Sigmoid colon (tissue), 7 donors: ENCODE measurements around the gene CCDC85A. TPM values are rescaled to one million over a fixed set of nuclear protein-coding genes. Genes with fewer than 3 reads are reported as not detected.

ENCODE experiments used
- DNase-seq: peaks from one replicate; pipeline ENCODE4 v3.0.0-alpha.2; 2019
- H3K27ac ChIP-seq, 4 donors: fragments of 200-600 bp; sonication (generic); one replicate each; pipeline ENCODE4 v1.5.1; 2016 to 2019; ENCODE audit warnings: mild to moderate bottlenecking in 1 of 4
- H3K27me3 ChIP-seq, 3 donors: fragments of 200-600 bp; sonication (generic); one replicate each; pipeline ENCODE4 v1.5.1; 2019; ENCODE audit warnings: mild to moderate bottlenecking in 1 of 3
- H3K36me3 ChIP-seq, 4 donors: fragments of 200-600 bp; sonication (generic); one replicate each; pipeline ENCODE4 v1.5.1; 2016 to 2019
- H3K4me1 ChIP-seq, 4 donors: fragments of 200-600 bp; sonication (generic); one replicate each; pipeline ENCODE4 v1.5.1; 2017 to 2019
- H3K4me3 ChIP-seq, 4 donors: fragments of 200-600 bp; sonication (generic); one replicate each; pipeline ENCODE4 v1.5.1; 2017 to 2019; ENCODE audit warnings: mild to moderate bottlenecking in 2 of 4, moderate library complexity in 1 of 4
- H3K9me3 ChIP-seq, 4 donors: fragments of 200-600 bp in 3 of 4; sonication (generic) in 3 of 4; one replicate each; pipeline versions ENCODE4 v1.5.1 to v1.6.1; 2013 to 2019
- EP300 ChIP-seq, 4 donors: sonication (generic); formaldehyde crosslinking; IDR thresholded peaks; one replicate each; pipeline ENCODE4 v1.6.1; 2017; ENCODE audit warnings: antibody characterized with exemption in 4 of 4
- POLR2A ChIP-seq, 2 donors: fragments of 450-650 bp; IDR thresholded peaks; one replicate each; pipeline ENCODE4 v1.6.1; 2016; ENCODE audit warnings: antibody characterized with exemption in 2 of 2, mild to moderate bottlenecking in 2 of 2, moderate library complexity in 2 of 2
- POLR2AphosphoS5 ChIP-seq, 4 donors: sonication (generic); formaldehyde crosslinking; IDR thresholded peaks; one replicate each; pipeline ENCODE4 v1.6.1; 2017; ENCODE audit warnings: antibody characterized with exemption in 4 of 4
- WGBS, 2 donors: extraction: QIAGEN DNeasy Blood & Tissue Kit; methylation state at CpG; one replicate each; pipeline ENCODE4 v1.1.7; 2013; 5-methylcytosine and 5-hydroxymethylcytosine counted together
- intact Hi-C: fragments of 100-400 bp; cut with DNase I; formaldehyde crosslinking; loops from one replicate; pipeline ENCODE4 v1.15.1; 2023
- polyA plus RNA-seq, 3 donors: library from polyadenylated mRNA; stranded (reverse); fragments of 200-250 nt; gene quantifications; one replicate each; pipeline ENCODE4 v1.2.3, GENCODE V29; 2013
- total RNA-seq, 4 donors: library from RNA; depleted of rRNA; stranded (reverse); fragments of >200 nt; gene quantifications; one replicate each; pipeline ENCODE4 v1.1.0, GENCODE V29; 2016
- TF ChIP-seq, protein P1 (sequence below), 4 experiments: fragments of 450-650 bp in 3 of 4; fragments of 200-600 bp in 1 of 4; IDR thresholded peaks; one replicate each; pipeline ENCODE4 v1.5.1; 2016 to 2019; ENCODE audit warnings: antibody characterized with exemption in 4 of 4, mild to moderate bottlenecking in 3 of 4, moderate library complexity in 2 of 4
- donor health status: healthy with polysubstance abuse.
- donor health status: Bipolar disorder and iron deficiency.
- donor health status: healthy.

CCDC85A gene
- total and polyA plus RNA-seq, 7 donors, result 0.58 to 8.2 (median 3.5) TPM; not detected in 2

DNA sequence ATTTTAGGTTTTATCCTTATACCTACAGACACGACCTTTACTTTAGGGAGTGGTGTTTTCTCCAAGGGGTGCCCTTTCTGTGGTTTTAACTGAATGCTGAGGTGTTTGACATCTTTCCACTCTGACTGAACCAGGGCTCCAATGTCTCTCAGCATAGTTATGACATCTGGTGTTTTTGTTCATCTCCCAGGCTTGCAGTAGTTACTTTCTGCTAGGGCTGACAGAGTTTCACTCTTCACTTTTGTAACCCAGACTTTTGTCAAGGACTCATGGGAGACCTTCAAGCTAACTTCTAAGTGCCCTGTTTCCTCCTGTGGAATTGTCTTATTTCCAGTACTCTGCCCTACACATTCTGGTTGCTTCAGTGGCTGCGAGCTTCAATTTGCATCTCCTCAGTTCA is 103.1 kb downstream of the CCDC85A start:
- Histone ChIP-seq H3K4me1 (no peaks in the 10 kb centered on the region), H3K27me3 (no peaks in the 10 kb centered on the region), H3K9me3 (peaks cover 0 to 3% (median 0%) of the 10 kb centered on the region in 4 donors), H3K4me3 (no peak overlapping the region), H3K36me3 (no peaks in the 10 kb centered on the region), H3K27ac (no peak overlapping the region)
- WGBS, 2 donors, result 72 to 88% methylated on average over 2 of the region's 2 CpGs
- intact Hi-C loops, result no loop called here
- DNase-seq, result no peak
- TF ChIP-seq, protein P1, sequence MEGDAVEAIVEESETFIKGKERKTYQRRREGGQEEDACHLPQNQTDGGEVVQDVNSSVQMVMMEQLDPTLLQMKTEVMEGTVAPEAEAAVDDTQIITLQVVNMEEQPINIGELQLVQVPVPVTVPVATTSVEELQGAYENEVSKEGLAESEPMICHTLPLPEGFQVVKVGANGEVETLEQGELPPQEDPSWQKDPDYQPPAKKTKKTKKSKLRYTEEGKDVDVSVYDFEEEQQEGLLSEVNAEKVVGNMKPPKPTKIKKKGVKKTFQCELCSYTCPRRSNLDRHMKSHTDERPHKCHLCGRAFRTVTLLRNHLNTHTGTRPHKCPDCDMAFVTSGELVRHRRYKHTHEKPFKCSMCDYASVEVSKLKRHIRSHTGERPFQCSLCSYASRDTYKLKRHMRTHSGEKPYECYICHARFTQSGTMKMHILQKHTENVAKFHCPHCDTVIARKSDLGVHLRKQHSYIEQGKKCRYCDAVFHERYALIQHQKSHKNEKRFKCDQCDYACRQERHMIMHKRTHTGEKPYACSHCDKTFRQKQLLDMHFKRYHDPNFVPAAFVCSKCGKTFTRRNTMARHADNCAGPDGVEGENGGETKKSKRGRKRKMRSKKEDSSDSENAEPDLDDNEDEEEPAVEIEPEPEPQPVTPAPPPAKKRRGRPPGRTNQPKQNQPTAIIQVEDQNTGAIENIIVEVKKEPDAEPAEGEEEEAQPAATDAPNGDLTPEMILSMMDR (IDR thresholded peaks at IDR 0.05), result no peak
- TF ChIP-seq EP300 (IDR thresholded peaks at IDR 0.05), result no peak
- TF ChIP-seq POLR2A (IDR thresholded peaks at IDR 0.05), result no peak
- no peak for TF ChIP-seq POLR2AphosphoS5 (IDR thresholded peaks at IDR 0.05)

DNA sequence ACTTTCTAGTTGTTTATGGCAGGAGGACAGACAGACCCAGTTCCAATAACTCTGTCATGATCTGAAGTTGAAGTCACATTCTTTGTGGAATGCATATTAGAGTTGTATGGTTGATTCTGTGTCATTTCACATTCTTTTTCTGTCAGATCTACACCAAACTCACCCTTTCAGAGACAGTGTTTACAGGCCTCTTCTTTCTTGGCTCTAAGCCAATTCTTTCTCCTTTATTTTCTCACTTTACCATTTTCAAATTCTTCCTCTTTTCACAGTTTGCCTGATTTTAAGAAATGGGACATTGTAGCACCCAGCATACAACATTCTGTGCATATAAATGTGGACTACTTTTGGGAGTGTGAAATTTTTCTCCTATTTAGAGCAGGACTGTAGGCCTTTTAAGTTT is 103.7 kb downstream of the CCDC85A start:
- Histone ChIP-seq H3K4me1 (no peaks in the 10 kb centered on the region), H3K36me3 (no peaks in the 10 kb centered on the region), H3K27ac (no peak overlapping the region), H3K9me3 (peaks cover 0 to 3% (median 0%) of the 10 kb centered on the region in 4 donors), H3K27me3 (no peaks in the 10 kb centered on the region), H3K4me3 (no peak overlapping the region)
- TF ChIP-seq POLR2AphosphoS5 (IDR thresholded peaks at IDR 0.05), result no peak
- no peak for TF ChIP-seq POLR2A (IDR thresholded peaks at IDR 0.05)
- no peak for TF ChIP-seq EP300 (IDR thresholded peaks at IDR 0.05)
- TF ChIP-seq, protein P1 (IDR thresholded peaks at IDR 0.05), result no peak
- DNase-seq, result no peak
- intact Hi-C loops, result no loop called here

DNA sequence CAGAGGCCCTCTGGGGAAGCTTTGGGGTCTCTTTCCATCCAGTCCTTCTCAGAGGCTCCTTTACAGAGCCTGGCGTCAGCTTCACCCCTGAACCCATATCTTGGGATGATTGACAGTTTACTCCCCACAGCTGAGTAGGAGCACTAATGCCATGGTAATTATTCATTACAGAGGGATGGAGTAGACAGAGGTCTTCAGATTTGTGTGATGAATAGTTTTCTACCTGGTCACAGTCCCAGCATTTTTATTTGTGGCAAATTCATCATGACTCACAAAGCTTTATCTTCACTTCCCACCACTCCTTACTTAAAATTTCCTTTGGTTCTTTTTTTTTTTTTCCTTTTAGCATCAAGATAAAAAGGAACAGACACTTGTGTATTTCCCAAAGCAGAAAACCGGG is 104.2 kb downstream of the CCDC85A start:
- Histone ChIP-seq H3K4me1 (no peaks in the 10 kb centered on the region), H3K27ac (no peak overlapping the region), H3K9me3 (peaks cover 0 to 3% (median 0%) of the 10 kb centered on the region in 4 donors), H3K4me3 (no peak overlapping the region), H3K36me3 (no peaks in the 10 kb centered on the region), H3K27me3 (no peaks in the 10 kb centered on the region)
- no peak for DNase-seq
- TF ChIP-seq, protein P1 (IDR thresholded peaks at IDR 0.05), result no peak
- TF ChIP-seq EP300 (IDR thresholded peaks at IDR 0.05) (no peak), POLR2A (IDR thresholded peaks at IDR 0.05) (no peak), POLR2AphosphoS5 (IDR thresholded peaks at IDR 0.05) (no peak)
- intact Hi-C loops, result no loop called here
- whole genome bisulfite sequencing, 2 donors, result 79 to 80% methylated on average over 2 of the region's 2 CpGs

DNA sequence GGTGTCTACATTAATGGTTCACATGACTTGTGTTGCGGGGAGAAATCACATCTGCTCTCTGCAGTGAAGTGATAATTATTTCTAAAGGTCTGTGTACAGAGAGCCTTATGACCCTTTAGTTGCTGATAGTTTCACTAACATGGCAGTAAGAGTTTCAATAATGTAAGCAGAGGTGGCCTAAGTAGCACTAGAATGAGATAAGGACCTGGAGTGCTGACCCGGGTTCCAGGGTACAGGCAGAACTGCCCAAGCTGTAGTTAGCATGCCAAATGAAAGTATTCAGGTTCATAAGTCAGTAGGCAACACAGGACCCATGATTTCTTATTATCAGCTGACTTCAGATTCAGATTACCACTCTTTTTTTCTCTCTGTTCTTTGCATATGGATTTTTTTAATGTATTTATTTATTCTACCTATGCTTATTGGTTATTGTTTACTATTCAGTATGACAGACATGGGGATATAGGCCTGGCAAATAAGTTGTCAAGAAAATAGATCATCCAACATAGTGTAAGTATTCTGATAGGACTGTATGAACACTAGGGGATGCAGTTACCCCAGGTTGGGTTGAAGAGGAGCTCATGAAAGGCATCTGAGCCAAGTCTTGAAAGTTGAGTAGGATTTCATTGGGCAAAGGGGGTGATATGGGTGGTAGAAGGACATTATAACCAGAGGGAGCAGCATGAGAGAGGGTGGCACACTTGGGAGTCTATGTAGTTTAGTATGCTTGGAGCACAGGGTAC is 105.2 kb downstream of the CCDC85A start:
- intact Hi-C loops, result no loop called here
- H3K9me3 ChIP-seq, result peaks cover 0 to 3% (median 0%) of the 10 kb centered on the region in 4 donors
- WGBS, 2 donors, result 65 to 74% methylated on average over 2 of the region's 2 CpGs

DNA sequence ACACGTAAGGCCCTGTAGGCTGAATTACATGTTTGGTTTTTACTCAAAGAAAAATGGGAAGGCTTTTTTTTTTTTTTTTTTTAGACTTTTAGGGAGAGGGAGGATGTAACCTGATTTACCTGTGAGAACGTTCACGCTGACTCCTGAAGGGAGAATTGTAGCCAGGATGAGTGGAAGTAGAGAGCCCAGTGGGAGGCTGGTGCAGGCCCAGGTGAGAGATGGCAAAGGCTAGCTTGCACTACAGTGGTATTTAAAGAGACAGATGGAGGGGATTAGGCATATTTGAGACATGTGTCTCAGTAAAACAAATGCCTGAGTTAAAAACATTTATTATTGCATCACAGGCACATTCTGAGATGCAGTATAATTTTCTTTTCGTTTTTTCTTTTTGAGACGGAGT is 107.9 kb downstream of the CCDC85A start:
- no peak for DNase-seq

More for the DNA sequence above, 105.2 kb downstream of the CCDC85A start:
- Histone ChIP-seq H3K36me3 (no peaks in the 10 kb centered on the region), H3K27me3 (no peaks in the 10 kb centered on the region), H3K27ac (no peak overlapping the region), H3K4me1 (no peaks in the 10 kb centered on the region), H3K4me3 (no peak overlapping the region)
- DNase-seq, result no peak
- no peak for TF ChIP-seq EP300 (IDR thresholded peaks at IDR 0.05)
- no peak for TF ChIP-seq POLR2AphosphoS5 (IDR thresholded peaks at IDR 0.05)

More for the DNA sequence above, 107.9 kb downstream of the CCDC85A start:
- no peak overlapping the region for H3K4me3 ChIP-seq
- H3K9me3 ChIP-seq, result no peaks in the 10 kb centered on the region
- no peaks in the 10 kb centered on the region for H3K36me3 ChIP-seq
- H3K27me3 ChIP-seq, result no peaks in the 10 kb centered on the region
- TF ChIP-seq EP300 (IDR thresholded peaks at IDR 0.05) (no peak), POLR2A (IDR thresholded peaks at IDR 0.05) (no peak), POLR2AphosphoS5 (IDR thresholded peaks at IDR 0.05) (no peak)
- TF ChIP-seq, protein P1 (IDR thresholded peaks at IDR 0.05), result no peak
- 79 to 91% methylated on average over 5 of the region's 5 CpGs for WGBS, 2 donors
- intact Hi-C loops, result no loop called here
- H3K27ac ChIP-seq, result no peak overlapping the region
- H3K4me1 ChIP-seq, result no peaks in the 10 kb centered on the region
